ENCODE data around the gene STEAP1. TPM values are rescaled to one million over a fixed set of nuclear protein-coding genes. Genes with fewer than 3 reads are reported as not detected.

The STEAP1 gene
- total RNA-seq, 1 experiment from 2014 or later = 4.1 TPM

DNA sequence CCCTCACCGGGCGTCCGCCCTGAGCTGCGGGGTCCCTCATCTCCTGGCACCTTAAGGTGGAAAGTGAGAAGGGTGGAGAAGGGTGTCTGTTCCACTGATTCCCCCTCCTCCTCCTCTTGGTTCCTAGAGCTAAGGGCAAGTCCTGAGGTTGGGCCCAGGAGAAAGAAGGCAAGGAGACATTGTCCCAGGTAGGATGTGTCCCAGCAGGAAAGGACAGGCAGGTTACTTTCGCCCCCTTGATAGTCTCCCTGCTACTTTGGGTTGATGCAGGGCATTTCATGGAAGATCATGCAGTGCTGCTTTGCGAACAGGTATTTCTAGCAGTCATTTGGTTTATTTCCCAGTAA, 57.9 kb downstream of the STEAP1 start:
- Histone ChIP-seq H2BK12ac (ENCODE audit: insufficient read length, low read depth, low read length) (no peak overlapping the region), H2BK15ac (ENCODE audit: low read depth, low read length) (no peak overlapping the region), H4K91ac (ENCODE audit: insufficient read length, low read depth, low read length) (no peak overlapping the region), H3K27me3 (ENCODE audit: insufficient read depth, low read length) (no peaks in the 10 kb centered on the region), H4K8ac (replicated peaks; ENCODE audit: insufficient read length, low read depth, low read length) (no peak overlapping the region), H2AK5ac (ENCODE audit: insufficient read length, low read length) (peak overlapping the region; percentile 37), H3K4me1 (ENCODE audit: insufficient read depth, low read length) (peaks cover 10% of the 10 kb centered on the region), H3K9ac (ENCODE audit: extremely low read depth, insufficient read length, low read length) (peak overlapping the region; percentile 65), H3K23me2 (ENCODE audit: insufficient read length, low read depth, low read length, poor library complexity, severe bottlenecking) (peaks cover 13% of the 10 kb centered on the region), H2BK20ac (ENCODE audit: low read depth, low read length, poor library complexity, severe bottlenecking) (no peak overlapping the region), H4K5ac (ENCODE audit: insufficient read length, low read depth, low read length) (no peak overlapping the region), H3K79me2 (ENCODE audit: insufficient read depth, low read length) (peaks cover 4% of the 10 kb centered on the region; the same call in 1 of the 2 replicates), H3K9me3 (ENCODE audit: control insufficient read depth, low read depth, low read length) (no peaks in the 10 kb centered on the region), H3K56ac (ENCODE audit: insufficient read length, low read depth, low read length) (no peak overlapping the region), H3K4ac (ENCODE audit: low read depth, low read length) (no peak overlapping the region), H3K79me1 (ENCODE audit: insufficient read depth, low read depth, low read length, poor library complexity, severe bottlenecking) (no peaks in the 10 kb centered on the region), H3K14ac (ENCODE audit: insufficient read depth, low read length) (peak overlapping the region; percentile 78), H3K4me2 (ENCODE audit: insufficient read depth, insufficient read length, low read length) (peak overlapping the region; percentile 92), H2BK5ac (ENCODE audit: insufficient read length, low read length) (no peak overlapping the region), H2AFZ (ENCODE audit: low read length) (no peak overlapping the region), H3K23ac (ENCODE audit: insufficient read length, low read depth, low read length) (no peak overlapping the region), H3T11ph (ENCODE audit: low read length) (no peak overlapping the region), H4K20me1 (ENCODE audit: control insufficient read depth, insufficient read depth, insufficient read length) (no peaks in the 10 kb centered on the region), H3K18ac (ENCODE audit: insufficient read length, low read depth, low read length) (peak overlapping the region; percentile 90), H3K27ac (ENCODE audit: insufficient read length, low read depth, low read length) (no peak overlapping the region), H2BK120ac (ENCODE audit: low read depth, low read length, poor library complexity, severe bottlenecking) (peak overlapping the region; percentile 10)
- WGBS (ENCODE audit: extremely low coverage, insufficient read length, low lambda C conversion rate) = no CpG with 5 or more reads among the region's 6 CpGs
- TF ChIP-seq, protein P1, sequence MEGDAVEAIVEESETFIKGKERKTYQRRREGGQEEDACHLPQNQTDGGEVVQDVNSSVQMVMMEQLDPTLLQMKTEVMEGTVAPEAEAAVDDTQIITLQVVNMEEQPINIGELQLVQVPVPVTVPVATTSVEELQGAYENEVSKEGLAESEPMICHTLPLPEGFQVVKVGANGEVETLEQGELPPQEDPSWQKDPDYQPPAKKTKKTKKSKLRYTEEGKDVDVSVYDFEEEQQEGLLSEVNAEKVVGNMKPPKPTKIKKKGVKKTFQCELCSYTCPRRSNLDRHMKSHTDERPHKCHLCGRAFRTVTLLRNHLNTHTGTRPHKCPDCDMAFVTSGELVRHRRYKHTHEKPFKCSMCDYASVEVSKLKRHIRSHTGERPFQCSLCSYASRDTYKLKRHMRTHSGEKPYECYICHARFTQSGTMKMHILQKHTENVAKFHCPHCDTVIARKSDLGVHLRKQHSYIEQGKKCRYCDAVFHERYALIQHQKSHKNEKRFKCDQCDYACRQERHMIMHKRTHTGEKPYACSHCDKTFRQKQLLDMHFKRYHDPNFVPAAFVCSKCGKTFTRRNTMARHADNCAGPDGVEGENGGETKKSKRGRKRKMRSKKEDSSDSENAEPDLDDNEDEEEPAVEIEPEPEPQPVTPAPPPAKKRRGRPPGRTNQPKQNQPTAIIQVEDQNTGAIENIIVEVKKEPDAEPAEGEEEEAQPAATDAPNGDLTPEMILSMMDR (conservative IDR thresholded peaks at IDR 0.05) = no peak
- Mint-ChIP-seq H3K27me3 (ENCODE audit: low read depth) (peaks cover 7% of the 10 kb centered on the region; the same call in 1 of the 2 replicates), H3K36me3 (ENCODE audit: insufficient read depth in 1 of 3, low read depth in 3 of 3) (peaks cover 1 to 6% (median 3%) of the 10 kb centered on the region in 3 experiments; a peak in 5 of 7 replicates), H3K4me1 (peaks cover 15 to 28% of the 10 kb centered on the region in 2 experiments), H3K9me3 (no peaks in the 10 kb centered on the region), H3K27ac (peak overlapping the region in 1 of 3 experiments; percentile 78; a peak in 3 of 7 replicates), H3K4me3 (no peak overlapping the region)
- no peak for DNase-seq

Measured in H9 (cell line).